Measurements from ENCODE around the gene GRIK5.

GRIK5 gene

GRCh38 chr19:42057846-42058245 lies 12.2 kb downstream of the GRIK5 start:
- Histone ChIP-seq H3K4me3 (ENCODE audit: low read depth, low read length) (no peak overlapping the region), H3K9me3 (ENCODE audit: control insufficient read depth, insufficient read depth, low read depth, low read length) (no peaks in the 10 kb centered on the region), H3K4me1 (ENCODE audit: control insufficient read depth, insufficient read depth, low read length) (no peaks in the 10 kb centered on the region), H3K36me3 (ENCODE audit: control insufficient read depth in 2 of 2, insufficient read depth in 1 of 2, low read length in 2 of 2) (no peaks in the 10 kb centered on the region), H3K27ac (ENCODE audit: extremely low read depth, low read depth, low read length) (no peak overlapping the region)
- ChIA-PET POLR2A (no interaction called here), CTCF (interaction anchor here (3.2 kb wide), 1 partner anchor 29 kb away, joined by 15 read pairs; no protein-coding TSS in a partner anchor)
- TF ChIP-seq ZNF433 (tag by site-specific recombination; IDR thresholded peaks at IDR 0.05; ENCODE audit: low read depth) (no peak), ZBTB17 (tag by site-specific recombination; IDR thresholded peaks at IDR 0.05) (no peak), ZNF19 (tag by site-specific recombination; IDR thresholded peaks at IDR 0.05; ENCODE audit: low read depth) (no peak), ZNF704 (tag by site-specific recombination; IDR thresholded peaks at IDR 0.05) (no peak), HIC1 (tag by site-specific recombination; IDR thresholded peaks at IDR 0.05) (no peak), RBAK (tag by site-specific recombination; IDR thresholded peaks at IDR 0.05) (no peak), ZNF266 (tag by site-specific recombination; IDR thresholded peaks at IDR 0.05; ENCODE audit: low read depth) (no peak), ZNF600 (tag by site-specific recombination; IDR thresholded peaks at IDR 0.05) (no peak), PRDM4 (tag by site-specific recombination; IDR thresholded peaks at IDR 0.05) (no peak), ZBTB44 (tag by site-specific recombination; IDR thresholded peaks at IDR 0.05) (no peak), ZSCAN16 (tag by site-specific recombination; IDR thresholded peaks at IDR 0.05) (no peak)

GRCh38 chr19:42054205-42054604 lies 15.8 kb downstream of the GRIK5 start:
- Histone ChIP-seq H3K9me3 (ENCODE audit: control insufficient read depth, insufficient read depth, low read depth, low read length) (no peaks in the 10 kb centered on the region), H3K4me1 (ENCODE audit: control insufficient read depth, insufficient read depth, low read length) (peaks cover 5% of the 10 kb centered on the region; the same call in 1 of the 2 replicates), H3K4me3 (ENCODE audit: low read depth, low read length) (no peak overlapping the region), H3K27ac (ENCODE audit: extremely low read depth, low read depth, low read length) (no peak overlapping the region), H3K36me3 (ENCODE audit: control insufficient read depth in 2 of 2, insufficient read depth in 1 of 2, low read length in 2 of 2) (no peaks in the 10 kb centered on the region)
- ChIA-PET CTCF (interaction anchor here (1.1 to 1.3 kb wide), 2 partner anchors 19 kb away, joined by 3 to 7 read pairs; no protein-coding TSS in a partner anchor), POLR2A (no interaction called here)
- TF ChIP-seq ZNF473 (tag by site-specific recombination; IDR thresholded peaks at IDR 0.05) (no peak), ZNF624 (tag by site-specific recombination; IDR thresholded peaks at IDR 0.05) (no peak), ZSCAN4 (tag by site-specific recombination; IDR thresholded peaks at IDR 0.05) (no peak), BCL6B (tag by site-specific recombination; IDR thresholded peaks at IDR 0.05) (no peak), ZNF23 (tag by site-specific recombination; IDR thresholded peaks at IDR 0.05; ENCODE audit: borderline replicate concordance) (no peak), ZNF184 (tag by site-specific recombination; IDR thresholded peaks at IDR 0.05) (no peak), ZNF777 (tag by site-specific recombination; IDR thresholded peaks at IDR 0.05; ENCODE audit: borderline replicate concordance) (no peak), ZNF501 (tag by site-specific recombination; IDR thresholded peaks at IDR 0.05) (no peak), ZNF157 (tag by site-specific recombination; IDR thresholded peaks at IDR 0.05) (no peak), ZNF843 (tag by site-specific recombination; IDR thresholded peaks at IDR 0.05) (no peak), KLF17 (tag by site-specific recombination; IDR thresholded peaks at IDR 0.05) (no peak), ZNF548 (tag by site-specific recombination; IDR thresholded peaks at IDR 0.05) (no peak), ZNF214 (tag by site-specific recombination; IDR thresholded peaks at IDR 0.05; ENCODE audit: borderline replicate concordance) (no peak), SP3 (tag by site-specific recombination; IDR thresholded peaks at IDR 0.05) (no peak), ZNF664 (tag by site-specific recombination; IDR thresholded peaks at IDR 0.05) (no peak)
